ENCODE data around the gene NCOA7.

DNA sequence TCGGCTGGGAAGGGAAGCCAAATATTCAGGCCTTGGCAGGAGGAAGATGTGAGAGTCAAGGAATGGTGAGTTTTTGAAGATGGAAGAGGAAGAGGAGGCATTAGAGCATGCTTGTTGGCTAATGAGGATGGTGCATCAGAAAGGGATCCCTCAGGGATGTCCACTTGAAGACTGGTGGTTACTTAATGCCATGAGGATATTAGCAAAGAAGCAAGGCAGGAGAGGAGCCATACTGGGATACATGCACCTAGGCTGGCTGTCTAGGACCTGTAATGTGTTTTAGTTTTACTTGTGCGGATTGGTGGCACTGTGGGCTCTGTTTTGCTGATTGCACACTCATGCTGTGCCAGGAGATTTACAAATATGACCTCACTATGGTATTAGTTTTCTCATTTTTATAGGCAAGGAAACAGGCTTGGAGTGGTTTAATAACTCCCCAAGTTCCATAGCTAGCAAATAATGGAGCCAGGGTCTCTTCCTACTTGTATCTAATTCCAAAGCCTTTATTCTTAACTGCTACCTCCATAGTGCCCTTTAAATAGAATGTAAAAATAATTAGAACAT lies 37.8 kb downstream of the NCOA7 start:
- TF ChIP-seq, protein P1, sequence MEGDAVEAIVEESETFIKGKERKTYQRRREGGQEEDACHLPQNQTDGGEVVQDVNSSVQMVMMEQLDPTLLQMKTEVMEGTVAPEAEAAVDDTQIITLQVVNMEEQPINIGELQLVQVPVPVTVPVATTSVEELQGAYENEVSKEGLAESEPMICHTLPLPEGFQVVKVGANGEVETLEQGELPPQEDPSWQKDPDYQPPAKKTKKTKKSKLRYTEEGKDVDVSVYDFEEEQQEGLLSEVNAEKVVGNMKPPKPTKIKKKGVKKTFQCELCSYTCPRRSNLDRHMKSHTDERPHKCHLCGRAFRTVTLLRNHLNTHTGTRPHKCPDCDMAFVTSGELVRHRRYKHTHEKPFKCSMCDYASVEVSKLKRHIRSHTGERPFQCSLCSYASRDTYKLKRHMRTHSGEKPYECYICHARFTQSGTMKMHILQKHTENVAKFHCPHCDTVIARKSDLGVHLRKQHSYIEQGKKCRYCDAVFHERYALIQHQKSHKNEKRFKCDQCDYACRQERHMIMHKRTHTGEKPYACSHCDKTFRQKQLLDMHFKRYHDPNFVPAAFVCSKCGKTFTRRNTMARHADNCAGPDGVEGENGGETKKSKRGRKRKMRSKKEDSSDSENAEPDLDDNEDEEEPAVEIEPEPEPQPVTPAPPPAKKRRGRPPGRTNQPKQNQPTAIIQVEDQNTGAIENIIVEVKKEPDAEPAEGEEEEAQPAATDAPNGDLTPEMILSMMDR (IDR thresholded peaks at IDR 0.05): no peak
- no peak for TF ChIP-seq POLR2A (IDR thresholded peaks at IDR 0.05)
